ENCODE measurements around the gene INPP5D. TPM values are rescaled to one million over a fixed set of nuclear protein-coding genes. Genes with fewer than 3 reads are reported as not detected.

Gene INPP5D
- total and polyA plus RNA-seq, 2 donors (not counting 1 experiment from before 2014, with no cell fraction given), result 152 to 444 TPM

DNA sequence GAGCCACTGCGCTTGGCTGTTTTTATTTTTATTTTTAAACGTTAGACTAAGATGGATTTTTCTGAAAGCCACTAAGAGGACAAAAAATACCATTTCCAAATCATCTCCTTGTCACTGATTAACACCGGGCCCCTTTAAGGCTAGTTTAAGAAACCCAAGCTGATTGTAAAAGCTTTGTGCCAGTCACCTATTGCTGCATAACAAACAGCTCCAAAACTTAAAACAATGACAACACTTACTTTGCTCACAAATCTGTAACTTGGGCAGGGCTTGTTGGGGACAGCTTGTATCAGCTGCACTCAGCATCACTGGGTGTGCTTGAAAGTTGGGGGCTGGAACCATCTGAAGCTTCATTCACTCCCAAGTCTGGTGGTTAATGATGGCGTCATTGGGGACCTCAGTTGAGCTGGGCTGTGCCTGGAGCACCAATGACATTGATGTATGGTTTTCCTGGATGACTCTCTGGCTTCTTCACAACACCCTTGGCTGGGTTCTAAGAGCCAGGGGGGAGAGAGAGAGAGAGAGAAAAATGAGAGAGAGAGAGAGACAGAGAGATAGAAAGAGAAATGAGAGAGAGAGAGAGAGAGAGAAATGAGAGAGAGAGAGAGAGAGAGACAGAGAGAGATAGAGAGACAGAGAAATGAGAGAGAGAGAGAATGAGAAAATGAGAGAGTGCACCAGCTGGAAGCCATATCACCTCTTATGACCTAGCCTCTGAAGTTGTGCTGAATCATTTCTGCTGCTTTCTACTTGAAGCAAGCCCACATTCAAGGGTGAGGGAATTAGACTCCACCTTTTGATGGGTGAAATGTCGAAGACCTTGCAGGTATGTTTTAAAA lies 165.3 kb downstream of the INPP5D start:
- peaks cover 0 to 6% of the 10 kb centered on the region in 2 donors for H3K4me1 ChIP-seq (ENCODE audit: control insufficient read depth in 2 of 2, insufficient read depth in 2 of 2, low read length in 2 of 2)
- DNase-seq (no peak), ATAC-seq (ENCODE audit: low read depth) (no peak)
- intact Hi-C loops (cut with micrococcal nuclease), result no loop called here
- Mint-ChIP-seq H3K27me3 (no peaks in the 10 kb centered on the region), H3K4me1 (peaks cover 9% of the 10 kb centered on the region), H3K27ac (no peak overlapping the region), H3K4me3 (no peak overlapping the region), H3K9me3 (ENCODE audit: insufficient read depth) (no peaks in the 10 kb centered on the region)
- WGBS (ENCODE audit: insufficient coverage), result 76% methylated on average over 4 of the region's 5 CpGs
- no peaks in the 10 kb centered on the region for H3K27me3 ChIP-seq (replicated peaks in 1 of 4; ENCODE audit: control extremely low read depth in 1 of 4, control insufficient read depth in 3 of 4, insufficient read depth in 4 of 4, low read length in 3 of 4)
- no peaks in the 10 kb centered on the region for H3K9me3 ChIP-seq (ENCODE audit: control extremely low read depth in 1 of 3, control insufficient read depth in 2 of 3, insufficient read depth in 1 of 3, low read length in 2 of 3)
- H3K36me3 ChIP-seq (replicated peaks in 1 of 2; ENCODE audit: control extremely low read depth in 1 of 2, control insufficient read depth in 1 of 2, extremely low read depth in 1 of 2, insufficient read depth in 2 of 2, low read length in 1 of 2), result no peaks in the 10 kb centered on the region
- H3K79me2 ChIP-seq (ENCODE audit: control insufficient read depth, insufficient read depth, low read length), result no peaks in the 10 kb centered on the region
- no peak overlapping the region for H3K4me3 ChIP-seq (ENCODE audit: control extremely low read depth in 1 of 5, extremely low read depth in 1 of 5, insufficient read depth in 1 of 5, low read depth in 2 of 5, low read length in 4 of 5)
- H3K27ac ChIP-seq (ENCODE audit: low read length in 2 of 2), result no peak overlapping the region
- no peaks in the 10 kb centered on the region for H4K20me1 ChIP-seq (ENCODE audit: control insufficient read depth, insufficient read depth, low read length, poor library complexity, severe bottlenecking)
- ChIA-PET POLR2A (interaction anchor here (0.8 kb wide), 1 partner anchor 15 kb away, joined by 3 read pairs; no protein-coding TSS in a partner anchor), CTCF (interaction anchor here (0.7 to 0.8 kb wide), 2 partner anchors 25 to 392 kb away, joined by 3 read pairs; no protein-coding TSS in a partner anchor)
- TF ChIP-seq, protein P1, sequence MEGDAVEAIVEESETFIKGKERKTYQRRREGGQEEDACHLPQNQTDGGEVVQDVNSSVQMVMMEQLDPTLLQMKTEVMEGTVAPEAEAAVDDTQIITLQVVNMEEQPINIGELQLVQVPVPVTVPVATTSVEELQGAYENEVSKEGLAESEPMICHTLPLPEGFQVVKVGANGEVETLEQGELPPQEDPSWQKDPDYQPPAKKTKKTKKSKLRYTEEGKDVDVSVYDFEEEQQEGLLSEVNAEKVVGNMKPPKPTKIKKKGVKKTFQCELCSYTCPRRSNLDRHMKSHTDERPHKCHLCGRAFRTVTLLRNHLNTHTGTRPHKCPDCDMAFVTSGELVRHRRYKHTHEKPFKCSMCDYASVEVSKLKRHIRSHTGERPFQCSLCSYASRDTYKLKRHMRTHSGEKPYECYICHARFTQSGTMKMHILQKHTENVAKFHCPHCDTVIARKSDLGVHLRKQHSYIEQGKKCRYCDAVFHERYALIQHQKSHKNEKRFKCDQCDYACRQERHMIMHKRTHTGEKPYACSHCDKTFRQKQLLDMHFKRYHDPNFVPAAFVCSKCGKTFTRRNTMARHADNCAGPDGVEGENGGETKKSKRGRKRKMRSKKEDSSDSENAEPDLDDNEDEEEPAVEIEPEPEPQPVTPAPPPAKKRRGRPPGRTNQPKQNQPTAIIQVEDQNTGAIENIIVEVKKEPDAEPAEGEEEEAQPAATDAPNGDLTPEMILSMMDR (IDR thresholded peaks at IDR 0.05), result no peak
- no peak for TF ChIP-seq EZH2 (IDR thresholded peaks at IDR 0.05; ENCODE audit: borderline replicate concordance, insufficient read depth, low read depth, low read length, poor library complexity, severe bottlenecking)
- H3K4me2 ChIP-seq (replicated peaks; ENCODE audit: low read depth, low read length, poor library complexity, severe bottlenecking), result no peak overlapping the region
- no peak overlapping the region for H3K9ac ChIP-seq (ENCODE audit: low read length)
- no peak overlapping the region for H2AFZ ChIP-seq (ENCODE audit: insufficient read depth, low read depth, low read length, poor library complexity, severe bottlenecking)

- H3K4me3 ChIP-seq (ENCODE audit: control extremely low read depth in 1 of 5, extremely low read depth in 1 of 5, insufficient read depth in 1 of 5, low read depth in 2 of 5, low read length in 4 of 5), result no peak overlapping the region
- DNase-seq, result no peak
- Mint-ChIP-seq H3K27me3 (no peaks in the 10 kb centered on the region), H3K4me3 (no peak overlapping the region), H3K27ac (no peak overlapping the region), H3K4me1 (peaks cover 9% of the 10 kb centered on the region), H3K9me3 (ENCODE audit: insufficient read depth) (no peaks in the 10 kb centered on the region)
- no peak overlapping the region for H3K27ac ChIP-seq (ENCODE audit: low read length in 2 of 2)
- ChIA-PET CTCF (no interaction called here), POLR2A (no interaction called here)
- intact Hi-C loops (cut with micrococcal nuclease), result no loop called here
- H3K9ac ChIP-seq (ENCODE audit: low read length), result no peak overlapping the region
- H3K36me3 ChIP-seq (replicated peaks in 1 of 2; ENCODE audit: control extremely low read depth in 1 of 2, control insufficient read depth in 1 of 2, extremely low read depth in 1 of 2, insufficient read depth in 2 of 2, low read length in 1 of 2), result no peaks in the 10 kb centered on the region
- ATAC-seq (ENCODE audit: low read depth), result no peak
- no peaks in the 10 kb centered on the region for H3K79me2 ChIP-seq (ENCODE audit: control insufficient read depth, insufficient read depth, low read length)
- TF ChIP-seq EZH2 (IDR thresholded peaks at IDR 0.05; ENCODE audit: borderline replicate concordance, insufficient read depth, low read depth, low read length, poor library complexity, severe bottlenecking), result no peak
- TF ChIP-seq, protein P1 (IDR thresholded peaks at IDR 0.05), result no peak
- no peaks in the 10 kb centered on the region for H4K20me1 ChIP-seq (ENCODE audit: control insufficient read depth, insufficient read depth, low read length, poor library complexity, severe bottlenecking)
- H2AFZ ChIP-seq (ENCODE audit: insufficient read depth, low read depth, low read length, poor library complexity, severe bottlenecking), result no peak overlapping the region
- no peaks in the 10 kb centered on the region for H3K9me3 ChIP-seq (ENCODE audit: control extremely low read depth in 1 of 3, control insufficient read depth in 2 of 3, insufficient read depth in 1 of 3, low read length in 2 of 3)
- H3K4me2 ChIP-seq (replicated peaks; ENCODE audit: low read depth, low read length, poor library complexity, severe bottlenecking), result no peak overlapping the region
- H3K4me1 ChIP-seq (ENCODE audit: control insufficient read depth in 2 of 2, insufficient read depth in 2 of 2, low read length in 2 of 2), result peaks cover 0 to 6% of the 10 kb centered on the region in 2 donors
- H3K27me3 ChIP-seq (replicated peaks in 1 of 4; ENCODE audit: control extremely low read depth in 1 of 4, control insufficient read depth in 3 of 4, insufficient read depth in 4 of 4, low read length in 3 of 4), result no peaks in the 10 kb centered on the region
- 80% methylated on average over 1 of the region's 2 CpGs for WGBS (ENCODE audit: insufficient coverage)
These were observed 166.4 kb downstream of the INPP5D start for GRCh38 chr2:233226511-233227031.
